Thymus (tissue), 14 donors: ENCODE data around the gene TUBB8B. TPM values are rescaled to one million over a fixed set of nuclear protein-coding genes. Genes with fewer than 3 reads are reported as not detected.
"Not testable (repeated sequence)": the region's sequence is repeated elsewhere in the genome, so short reads cannot be mapped to it uniquely, and the experiment has no call there.

ENCODE experiments used
- DNase-seq, 9 donors: peaks; one replicate each; pipeline ENCODE4 v3.0.0-alpha.2; 2013; ENCODE audit warnings: low spot score in 9 of 9, low read depth in 6 of 9, missing footprints in 1 of 9
- H3K27ac ChIP-seq, 2 donors: one replicate each; pipeline ENCODE4 v1.5.1; 2013; ENCODE audit warnings: control low read depth in 1 of 2, low read depth in 1 of 2, low read length in 1 of 2, mild to moderate bottlenecking in 1 of 2, moderate library complexity in 1 of 2
- H3K27me3 ChIP-seq, 2 donors: one replicate each; pipeline ENCODE4 v1.5.1; 2013; ENCODE audit warnings: low read length in 1 of 2; ENCODE audit not compliant: control insufficient read depth in 2 of 2, insufficient read depth in 1 of 2
- H3K36me3 ChIP-seq, 2 donors: one replicate each; pipeline ENCODE4 v1.5.1; 2013; ENCODE audit warnings: low read length in 1 of 2, mild to moderate bottlenecking in 1 of 2, moderate library complexity in 1 of 2; ENCODE audit not compliant: control insufficient read depth in 2 of 2, insufficient read depth in 2 of 2
- H3K4me1 ChIP-seq, 2 donors: one replicate each; pipeline ENCODE4 v1.5.1; 2013; ENCODE audit warnings: low read length in 2 of 2; ENCODE audit not compliant: control insufficient read depth in 2 of 2, insufficient read depth in 2 of 2
- H3K4me3 ChIP-seq, 2 donors: one replicate each; pipeline ENCODE4 v1.5.1; 2013; ENCODE audit warnings: low read length in 2 of 2, control low read depth in 1 of 2, mild to moderate bottlenecking in 1 of 2
- H3K9me3 ChIP-seq, 2 donors: one replicate each; pipeline ENCODE4 v1.5.1; 2013; ENCODE audit warnings: low read length in 1 of 2, mild to moderate bottlenecking in 1 of 2; ENCODE audit not compliant: control insufficient read depth in 2 of 2, insufficient read depth in 1 of 2
- WGBS: extraction: QIAGEN DNeasy Blood & Tissue Kit; methylation state at CpG from one replicate; pipeline ENCODE4 v1.1.7; 2013; 5-methylcytosine and 5-hydroxymethylcytosine counted together
- long read RNA-seq, 10 donors: transcript quantifications; one replicate each; lab custom pipeline, GENCODE V29; 2026
- polyA plus RNA-seq: library from polyadenylated mRNA; stranded (reverse); fragments of 200-250 nt; gene quantifications from one replicate; pipeline ENCODE4 v1.2.3, GENCODE V29; 2013
- total RNA-seq: library from RNA; stranded (reverse); fragments of 120-200 nt; gene quantifications from one replicate; pipeline ENCODE4 v1.2.4, GENCODE V29; 2013
- donor health status: healthy.

TUBB8B gene
- total RNA-seq (0.14 TPM), polyA plus RNA-seq (1.2 TPM)
- long read RNA-seq, donor 1, result 0 reads
- long read RNA-seq, donor 2, result 0 reads
- long read RNA-seq, donor 3, result 0 reads
- long read RNA-seq, donor 4, result 0 reads
- long read RNA-seq, donor 5, result 0 reads
- long read RNA-seq, donor 6, result 0 reads
- long read RNA-seq, donor 7, result 0 reads
- long read RNA-seq, donor 8, result 0 reads
- long read RNA-seq, donor 9, result 0 reads
- long read RNA-seq, donor 10, result 0 reads

DNA sequence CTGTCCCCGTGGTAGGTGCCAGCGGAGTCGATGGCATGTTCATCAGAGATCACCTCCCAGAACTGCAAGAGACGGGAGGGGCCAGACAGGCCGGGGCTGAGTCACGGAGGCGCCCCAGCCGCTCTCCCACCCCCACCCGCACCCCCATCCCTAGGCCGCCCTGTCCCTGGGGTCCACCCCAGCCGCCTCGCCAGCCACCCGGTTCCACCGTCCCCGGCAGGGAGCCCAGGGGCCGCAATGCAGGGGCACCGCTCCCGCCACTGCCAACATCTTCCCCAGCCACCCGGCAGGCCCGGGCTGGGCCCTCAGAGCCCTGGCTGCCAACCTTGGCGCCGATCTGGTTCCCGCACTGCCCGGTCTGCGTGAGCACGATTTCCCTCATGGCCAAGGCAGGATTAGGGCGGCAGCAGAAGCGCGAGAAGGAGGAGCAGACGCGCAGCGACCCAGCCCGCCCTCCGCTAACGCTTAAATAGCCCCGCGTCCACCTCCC lies at the start of gene TUBB8B:
Gene TUBB8B (minus strand): TSS at position 440 of the 490 bp plus-strand sequence. CDS start 58 bp downstream, at position 382.
- not testable (repeated sequence) for H3K9me3 ChIP-seq, H3K27me3 ChIP-seq, H3K27ac ChIP-seq, H3K4me1 ChIP-seq, H3K36me3 ChIP-seq, DNase-seq, H3K4me3 ChIP-seq
- 87% methylated on average over 37 of the region's 37 CpGs for WGBS

DNA sequence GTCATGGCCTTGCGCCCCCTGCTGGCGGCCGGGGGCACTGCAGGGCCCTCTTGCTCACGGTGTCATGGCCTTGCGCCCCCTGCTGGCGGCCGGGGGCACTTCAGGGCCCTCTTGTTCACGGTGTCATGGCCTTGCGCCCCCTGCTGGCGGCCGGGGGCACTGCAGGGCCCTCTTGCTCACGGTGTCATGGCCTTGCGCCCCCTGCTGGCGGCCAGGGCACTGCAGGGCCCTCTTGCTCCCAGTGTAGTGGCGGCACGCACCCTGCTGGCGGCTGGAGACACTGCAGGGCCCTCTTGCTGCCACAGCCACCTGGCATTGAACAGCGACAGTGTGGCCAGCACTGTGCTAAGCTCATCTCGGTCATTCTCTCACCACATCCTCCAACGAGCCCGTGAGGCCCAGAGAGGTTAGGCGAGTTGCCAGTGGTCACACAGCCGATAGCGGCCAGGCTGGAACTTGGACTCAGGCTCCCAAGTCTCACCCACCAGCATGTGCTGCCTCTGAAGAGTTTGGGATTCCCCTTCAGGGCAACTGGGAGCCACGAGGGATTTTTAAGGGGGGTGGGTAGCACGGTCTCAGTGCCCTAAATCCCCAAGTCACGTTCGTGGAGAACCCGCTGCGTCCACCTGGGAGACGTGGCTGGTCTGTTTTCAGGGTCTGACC lies 48.0 kb upstream of the TUBB8B start:
- H3K9me3 ChIP-seq, H3K27ac ChIP-seq, H3K4me1 ChIP-seq, DNase-seq, H3K4me3 ChIP-seq, H3K36me3 ChIP-seq, H3K27me3 ChIP-seq: not testable (repeated sequence)
- WGBS, result 84% methylated on average over 28 of the region's 31 CpGs

DNA sequence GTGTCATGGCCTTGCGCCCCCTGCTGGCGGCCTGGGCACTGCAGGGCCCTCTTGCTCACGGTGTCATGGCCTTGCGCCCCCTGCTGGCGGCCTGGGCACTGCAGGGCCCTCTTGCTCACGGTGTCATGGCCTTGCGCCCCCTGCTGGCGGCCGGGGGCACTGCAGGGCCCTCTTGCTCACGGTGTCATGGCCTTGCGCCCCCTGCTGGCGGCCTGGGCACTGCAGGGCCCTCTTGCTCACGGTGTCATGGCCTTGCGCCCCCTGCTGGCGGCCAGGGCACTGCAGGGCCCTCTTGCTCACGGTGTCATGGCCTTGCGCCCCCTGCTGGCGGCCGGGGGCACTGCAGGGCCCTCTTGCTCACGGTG lies 47.3 kb upstream of the TUBB8B start:
- DNase-seq, result not testable (repeated sequence)
- 72% methylated on average over 12 of the region's 20 CpGs for WGBS

DNA sequence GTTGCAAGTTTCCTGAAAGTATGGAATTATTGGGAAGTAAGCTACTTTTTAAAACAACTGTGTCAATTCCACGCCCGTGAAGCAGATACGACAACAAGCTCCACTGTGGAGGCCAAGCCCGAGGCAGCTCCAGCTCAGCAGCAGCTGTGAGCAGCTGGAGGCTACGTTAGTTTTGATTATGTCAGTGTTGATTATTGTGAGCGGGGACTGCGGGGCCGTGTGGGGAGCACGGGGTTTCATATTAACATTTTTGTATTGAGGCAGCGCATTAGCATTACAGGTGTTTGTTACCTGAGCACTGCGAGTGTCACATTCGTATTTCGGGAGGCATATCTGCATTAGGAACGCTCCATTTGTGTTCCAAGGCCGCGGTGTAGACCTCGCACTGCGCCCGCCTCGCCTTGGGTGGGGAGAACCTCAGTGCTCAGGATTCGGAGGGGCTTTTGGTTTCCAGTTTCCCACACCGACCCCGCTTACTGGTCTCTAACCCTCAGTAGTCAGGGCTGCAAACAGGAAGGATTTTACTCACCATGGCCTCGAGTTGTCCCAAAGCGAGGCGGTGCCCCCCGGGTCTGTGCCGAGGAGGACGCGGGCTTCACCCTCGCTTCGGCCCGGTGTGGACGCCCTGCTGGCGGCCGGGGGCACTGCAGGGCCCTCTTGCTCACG lies 46.8 kb upstream of the TUBB8B start:
- not testable (repeated sequence) for H3K36me3 ChIP-seq, H3K27me3 ChIP-seq, H3K9me3 ChIP-seq, H3K4me1 ChIP-seq, H3K27ac ChIP-seq, H3K4me3 ChIP-seq, DNase-seq
- WGBS, result 88% methylated on average over 23 of the region's 37 CpGs

More for the DNA sequence above, 47.3 kb upstream of the TUBB8B start:
- not testable (repeated sequence) for H3K9me3 ChIP-seq, H3K4me1 ChIP-seq, H3K27ac ChIP-seq, H3K4me3 ChIP-seq, H3K36me3 ChIP-seq, H3K27me3 ChIP-seq

DNA sequence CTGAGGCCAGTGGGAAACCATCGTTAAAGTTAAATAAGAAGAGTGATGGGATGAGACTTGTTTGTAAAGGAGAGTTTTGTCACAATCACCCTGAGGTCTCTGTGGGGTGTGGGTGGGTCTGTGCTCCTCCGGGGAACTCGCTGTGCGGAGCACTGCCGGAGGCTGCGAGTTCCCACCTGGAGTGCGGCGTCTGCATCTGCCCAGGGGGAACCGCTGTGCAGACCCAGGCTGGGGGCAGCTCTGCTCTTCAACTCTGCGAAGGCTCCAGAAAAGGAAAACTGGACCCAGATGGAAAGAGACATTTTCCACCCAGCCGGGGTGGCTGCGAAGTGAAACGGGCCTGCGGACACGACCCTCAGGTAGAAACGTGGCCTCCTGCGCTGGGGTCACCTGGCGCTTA lies 46.2 kb upstream of the TUBB8B start:
- H3K36me3 ChIP-seq, DNase-seq, H3K9me3 ChIP-seq, H3K27ac ChIP-seq, H3K4me3 ChIP-seq, H3K27me3 ChIP-seq, H3K4me1 ChIP-seq: not testable (repeated sequence)
- WGBS, result 92% methylated on average over 18 of the region's 18 CpGs

DNA sequence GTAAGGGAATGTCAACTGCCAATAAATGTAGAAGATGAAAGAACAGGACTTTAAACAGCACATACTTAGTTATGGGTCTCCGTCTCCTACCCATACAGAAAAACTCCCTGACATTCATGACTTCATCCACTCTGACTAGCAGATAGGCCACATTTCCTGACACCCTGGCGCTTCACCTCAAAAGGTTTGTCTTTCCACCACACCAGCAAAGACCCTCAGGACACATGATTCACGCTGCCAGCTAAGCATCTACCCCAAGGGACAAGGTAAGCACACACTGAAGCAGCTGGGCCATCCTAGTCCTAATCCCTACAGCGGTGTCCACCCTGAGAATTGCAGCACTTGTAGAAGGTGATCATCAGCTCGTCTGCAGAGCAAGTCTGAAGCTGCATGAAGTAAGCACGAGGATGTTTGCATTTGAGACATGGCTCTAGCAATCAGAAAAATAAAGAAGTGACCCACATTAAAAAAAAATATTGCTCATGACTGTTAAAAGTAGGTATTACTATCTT lies 44.5 kb upstream of the TUBB8B start:
- H3K9me3 ChIP-seq, H3K4me1 ChIP-seq, H3K27ac ChIP-seq, H3K27me3 ChIP-seq, DNase-seq, H3K4me3 ChIP-seq, H3K36me3 ChIP-seq: not testable (repeated sequence)
- 84% methylated on average over 6 of the region's 6 CpGs for WGBS

DNA sequence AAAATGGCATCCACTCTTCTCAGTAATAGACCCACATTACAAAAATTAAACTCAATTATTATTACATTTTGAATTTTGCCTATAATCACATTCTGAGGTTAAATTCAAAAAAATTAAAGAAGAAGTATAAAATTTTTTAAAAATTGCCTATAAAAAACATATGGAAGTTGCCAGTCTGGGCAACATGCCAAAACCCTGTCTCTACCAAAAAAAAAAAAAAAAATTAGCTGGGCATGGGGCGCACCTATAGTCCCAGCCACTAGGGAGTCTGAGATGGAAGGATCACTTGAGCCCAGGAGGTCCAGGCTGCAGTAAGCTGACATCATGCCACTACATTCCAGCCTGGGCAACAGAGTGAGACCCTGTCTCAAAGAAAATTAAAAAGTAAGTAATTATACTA lies 42.1 kb upstream of the TUBB8B start:
- not testable (repeated sequence) for DNase-seq, H3K36me3 ChIP-seq, H3K4me1 ChIP-seq, H3K4me3 ChIP-seq, H3K27ac ChIP-seq, H3K9me3 ChIP-seq, H3K27me3 ChIP-seq
- 100% methylated on average over 1 of the region's 1 CpG for WGBS

DNA sequence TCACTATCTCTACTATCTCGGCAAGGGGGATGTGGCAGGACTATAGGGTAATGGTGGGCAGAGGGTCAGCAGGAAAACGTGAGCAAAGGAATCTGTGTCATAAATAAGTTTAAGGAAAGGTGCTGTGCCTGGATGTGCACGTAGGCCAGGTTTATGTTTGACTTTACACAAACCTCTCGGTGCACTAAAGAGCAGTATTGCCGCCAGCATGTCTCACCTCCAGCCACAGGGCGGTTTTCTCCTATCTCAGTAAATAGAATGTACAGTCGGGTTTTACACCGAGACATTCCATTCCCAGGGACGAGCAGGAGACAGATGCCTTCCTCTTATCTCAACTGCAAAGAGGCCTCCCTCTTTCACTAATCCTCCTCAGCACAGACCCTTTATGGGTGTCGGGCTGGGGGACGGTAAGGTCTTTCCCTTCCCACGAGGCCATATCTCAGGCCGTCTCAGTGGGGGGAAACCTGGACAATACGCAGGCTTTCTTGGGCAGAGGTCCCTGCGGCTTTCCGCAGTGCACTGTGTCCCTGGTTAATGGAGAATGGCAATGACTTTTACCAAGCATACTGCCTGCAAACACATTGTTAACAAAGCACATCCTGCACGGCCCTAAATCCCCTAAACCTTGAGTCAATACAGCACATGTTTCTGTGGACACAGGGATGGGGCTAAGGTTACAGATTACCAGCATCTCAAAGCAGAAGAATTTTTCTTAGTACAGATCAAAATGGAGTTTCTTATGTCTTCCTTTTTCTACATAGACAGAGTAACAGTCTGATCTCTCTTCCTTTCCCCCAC lies 41.2 kb upstream of the TUBB8B start:
- not testable (repeated sequence) for H3K9me3 ChIP-seq, H3K27ac ChIP-seq, H3K4me1 ChIP-seq, H3K4me3 ChIP-seq, H3K36me3 ChIP-seq, DNase-seq, H3K27me3 ChIP-seq
- 89% methylated on average over 17 of the region's 17 CpGs for WGBS

DNA sequence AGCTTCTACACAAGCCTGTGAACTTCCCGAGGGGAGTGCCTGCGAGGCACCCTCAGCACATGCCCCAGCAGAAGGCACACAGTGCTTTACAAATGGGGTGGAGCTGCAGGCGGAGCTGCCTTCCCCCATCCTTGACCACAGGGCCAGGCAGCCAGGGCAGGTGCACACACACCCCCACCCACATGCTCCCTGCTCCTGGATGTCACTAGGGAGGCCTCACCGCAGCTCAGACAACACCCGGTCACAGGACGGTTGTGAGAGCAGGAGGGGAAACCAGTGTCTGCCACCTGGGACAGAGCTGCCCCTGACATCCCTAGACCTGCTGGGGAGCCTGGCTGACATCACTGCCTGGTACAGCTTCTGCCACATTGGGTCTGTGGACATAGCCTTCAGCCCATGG lies 39.7 kb upstream of the TUBB8B start:
- not testable (repeated sequence) for H3K4me3 ChIP-seq, H3K9me3 ChIP-seq, H3K36me3 ChIP-seq, H3K27me3 ChIP-seq, DNase-seq, H3K27ac ChIP-seq, H3K4me1 ChIP-seq
- WGBS, result 87% methylated on average over 6 of the region's 6 CpGs
